SH-SY5Y (cell line): ENCODE data around the gene HLA-DRB5.

Source experiments
- GATA2 ChIP-seq: IDR thresholded peaks from 2 replicates; pipeline ENCODE4 v1.6.1; 2011; ENCODE audit warnings: mild to moderate bottlenecking, low read depth, low read length
- GATA3 ChIP-seq: IDR thresholded peaks from 2 replicates; pipeline ENCODE4 v1.6.1; 2011; ENCODE audit warnings: low read depth, mild to moderate bottlenecking, low read length, moderate library complexity

DNA sequence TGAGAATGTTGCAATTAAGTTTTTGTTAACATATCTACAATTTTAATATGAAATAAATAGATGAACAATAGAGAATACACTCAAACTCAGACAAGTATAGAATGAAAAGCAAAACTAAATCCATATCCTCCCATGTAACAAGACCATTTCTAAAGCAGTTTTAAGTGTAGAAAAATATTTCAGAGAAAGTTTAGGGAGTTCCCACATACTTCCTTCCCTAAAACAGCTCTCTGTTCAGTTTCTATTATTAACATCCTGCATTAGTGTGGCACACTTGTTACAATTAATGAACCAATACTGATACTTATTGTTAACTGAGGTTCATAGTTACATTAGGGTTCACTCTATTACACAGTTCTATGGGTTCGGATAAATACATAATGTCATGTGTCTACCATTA, 38.4 kb downstream of the HLA-DRB5 start:
- no peak for TF ChIP-seq GATA2
- no peak for TF ChIP-seq GATA3
